Endothelial cell of umbilical vein (primary cell): ENCODE data around the gene SYCP1. TPM values are rescaled to one million over a fixed set of nuclear protein-coding genes. Genes with fewer than 3 reads are reported as not detected.

Experiments
- BruUV-seq: library from RNA; stranded (reverse); fragments of 400-500 nt; replicated peaks from 2 replicates; lab custom pipeline; 2021; lab: Mats Ljungman, UMichigan
- CTCF ChIA-PET: fragments of 300-600, 350-600 bp; sonication (Branson Sonifier 250); formaldehyde crosslinking; loops from one replicate; lab custom pipeline; 2021; ENCODE audit warnings: antibody characterized with exemption, inconsistent platforms; lab: Charles Lee
- POLR2A ChIA-PET: fragments of 300-600, 350-600 bp; sonication (Branson Sonifier 250); formaldehyde crosslinking; loops from one replicate; lab custom pipeline; 2021; ENCODE audit warnings: antibody characterized with exemption, inconsistent platforms; lab: Charles Lee
- DNase-seq: peaks from one replicate; pipeline ENCODE4 v3.0.0-alpha.2; 2011; ENCODE audit warnings: low read depth, low spot score
- FAIRE-seq: peaks from 2 replicates; lab custom pipeline; 2011; peaks lifted over from hg19 to GRCh38; lab: Jason Lieb, UNC
- H2AFZ ChIP-seq: 2 replicates; pipeline ENCODE4 v1.6.0; 2012; ENCODE audit warnings: low read depth, low read length, control low read depth, inconsistent platforms
- H3K27ac ChIP-seq: 2 replicates; pipeline ENCODE4 v1.5.1; 2011; ENCODE audit warnings: low read depth, mild to moderate bottlenecking, control low read depth, low read length, moderate library complexity; ENCODE audit not compliant: insufficient read depth
- H3K27me3 ChIP-seq, 2 experiments: 2 replicates each; pipeline versions ENCODE4 v1.6.0 to v1.6.1; 2011; ENCODE audit warnings: low read length in 2 of 2, mixed read lengths in 1 of 2; ENCODE audit not compliant: control insufficient read depth in 2 of 2, insufficient read depth in 2 of 2
- H3K36me3 ChIP-seq, 2 experiments: 2 replicates in 1 of 2; 3 replicates in 1 of 2; pipeline ENCODE4 v1.5.1; 2011; ENCODE audit warnings: low read length in 2 of 2, mild to moderate bottlenecking in 1 of 2, moderate library complexity in 1 of 2; ENCODE audit not compliant: control insufficient read depth in 2 of 2, insufficient read depth in 2 of 2; ENCODE audit errors: extremely low read depth in 1 of 2
- H3K4me1 ChIP-seq: 3 replicates; pipeline ENCODE4 v1.5.1; 2011; ENCODE audit warnings: mild to moderate bottlenecking, low read length; ENCODE audit not compliant: control insufficient read depth, insufficient read depth; ENCODE audit errors: extremely low read depth
- H3K4me2 ChIP-seq: 2 replicates; pipeline ENCODE4 v1.6.1; 2011; ENCODE audit warnings: low read length, control low read depth, mixed read lengths; ENCODE audit not compliant: insufficient read depth
- H3K4me3 ChIP-seq, 3 experiments: fragments of 200-600 bp in 1 of 3; sonication (generic), shearing (Covaris generic) in 1 of 3; replicated peaks in 1 of 3; 2 replicates each; pipeline ENCODE4 v1.5.1; 2011 to 2016; ENCODE audit warnings: control low read depth in 3 of 3, low read length in 3 of 3, mild to moderate bottlenecking in 2 of 3, inconsistent platforms in 1 of 3, low read depth in 1 of 3, moderate library complexity in 1 of 3; ENCODE audit not compliant: insufficient read depth in 1 of 3
- H3K79me2 ChIP-seq: 2 replicates; pipeline ENCODE4 v1.6.0; 2012; ENCODE audit warnings: low read length, inconsistent platforms; ENCODE audit not compliant: control insufficient read depth, insufficient read depth
- H3K9ac ChIP-seq: replicated peaks from 2 replicates; pipeline ENCODE3; 2011; ENCODE audit warnings: low read length, control low read depth; ENCODE audit not compliant: insufficient read depth; ENCODE audit errors: extremely low read depth
- H3K9me1 ChIP-seq: replicated peaks from 3 replicates; pipeline ENCODE4 v1.6.0; 2011; ENCODE audit warnings: mild to moderate bottlenecking, low read length; ENCODE audit not compliant: control insufficient read depth, insufficient read depth; ENCODE audit errors: extremely low read depth
- H3K9me3 ChIP-seq: replicated peaks from 2 replicates; pipeline ENCODE4 v1.5.1; 2012; ENCODE audit warnings: low read length, inconsistent platforms; ENCODE audit not compliant: control insufficient read depth, insufficient read depth
- H4K20me1 ChIP-seq: replicated peaks from 2 replicates; pipeline ENCODE3; 2011; ENCODE audit warnings: mild to moderate bottlenecking, low read length; ENCODE audit not compliant: control insufficient read depth, insufficient read depth; ENCODE audit errors: extremely low read depth
- EZH2 ChIP-seq: IDR thresholded peaks from 2 replicates; pipeline ENCODE4 v1.6.1; 2012; ENCODE audit warnings: borderline replicate concordance, low read depth, mild to moderate bottlenecking, moderate library complexity, low read length, inconsistent platforms; ENCODE audit not compliant: severe bottlenecking
- FOS ChIP-seq: IDR thresholded peaks from 2 replicates; pipeline ENCODE4 v1.6.1; 2011; ENCODE audit warnings: mild to moderate bottlenecking, low read length, moderate library complexity, borderline replicate concordance; ENCODE audit not compliant: insufficient read depth
- GATA2 ChIP-seq: IDR thresholded peaks from 2 replicates; pipeline ENCODE4 v1.7.0; 2011; ENCODE audit warnings: low read depth, mild to moderate bottlenecking, moderate library complexity, mixed read lengths, low read length; ENCODE audit not compliant: insufficient read length, insufficient read depth
- JUN ChIP-seq: IDR thresholded peaks from 2 replicates; pipeline ENCODE4 v1.6.1; 2011; ENCODE audit warnings: borderline replicate concordance, low read depth; ENCODE audit not compliant: insufficient read length, insufficient read depth
- MYC ChIP-seq: IDR thresholded peaks from one replicate; pipeline ENCODE4 v1.6.1; 2011; ENCODE audit warnings: mild to moderate bottlenecking, low read depth, low read length
- POLR2A ChIP-seq: IDR thresholded peaks from 2 replicates; pipeline ENCODE4 v1.6.1; 2012; ENCODE audit warnings: low read depth, mild to moderate bottlenecking, control low read depth, low read length
- POLR2AphosphoS5 ChIP-seq: IDR thresholded peaks from 2 replicates; pipeline ENCODE4 v1.6.1; 2012; ENCODE audit warnings: low read depth, mild to moderate bottlenecking, control low read depth, low read length, moderate library complexity; ENCODE audit not compliant: insufficient read depth
- dilution Hi-C: fragments of 300-500 bp; cut with MboI; formaldehyde crosslinking; loops from one replicate; pipeline ENCODE4 v1.15.0; 2019; ENCODE audit warnings: low sequenced_read_pairs; ENCODE audit not compliant: extremely low pct_ligation_motif_present
- intact Hi-C: fragments of 100-400 bp; cut with micrococcal nuclease; formaldehyde crosslinking; loops from one replicate; pipeline ENCODE4 v1.10.0; 2022
- polyA plus RNA-seq, 4 experiments: library from polyadenylated mRNA; depleted of rRNA in 3 of 4; stranded (reverse) in 3 of 4; unstranded in 1 of 4; fragments of >200 nt; gene quantifications; 2 replicates each; pipeline versions ENCODE4 v1.2.1 to v1.2.3, GENCODE V29; 2011 to 2012; ENCODE audit warnings: missing spikeins in 1 of 4
- total RNA-seq: library from RNA; stranded (reverse); gene quantifications from 2 replicates; pipeline ENCODE4 v1.2.3, GENCODE V29; 2021
- TF ChIP-seq, protein P1 (sequence below): IDR thresholded peaks from 2 replicates; pipeline ENCODE4 v1.6.1; 2011; ENCODE audit not compliant: insufficient read depth, insufficient read length
- TF ChIP-seq, protein P2 (sequence below), 2 donors: IDR thresholded peaks; 1 replicate in 1 of 2; 2 replicates in 1 of 2; pipeline ENCODE4 v1.5.1; 2011; ENCODE audit warnings: low read length in 2 of 2, mild to moderate bottlenecking in 2 of 2, moderate library complexity in 2 of 2, control low read depth in 1 of 2, inconsistent platforms in 1 of 2, low read depth in 1 of 2; ENCODE audit not compliant: insufficient read depth in 1 of 2; ENCODE audit errors: extremely low read depth in 1 of 2

Gene SYCP1
- total and polyA plus RNA-seq, 2 donors (not counting 3 experiments of a cell fraction or from before 2014, with no cell fraction given): not detected

DNA sequence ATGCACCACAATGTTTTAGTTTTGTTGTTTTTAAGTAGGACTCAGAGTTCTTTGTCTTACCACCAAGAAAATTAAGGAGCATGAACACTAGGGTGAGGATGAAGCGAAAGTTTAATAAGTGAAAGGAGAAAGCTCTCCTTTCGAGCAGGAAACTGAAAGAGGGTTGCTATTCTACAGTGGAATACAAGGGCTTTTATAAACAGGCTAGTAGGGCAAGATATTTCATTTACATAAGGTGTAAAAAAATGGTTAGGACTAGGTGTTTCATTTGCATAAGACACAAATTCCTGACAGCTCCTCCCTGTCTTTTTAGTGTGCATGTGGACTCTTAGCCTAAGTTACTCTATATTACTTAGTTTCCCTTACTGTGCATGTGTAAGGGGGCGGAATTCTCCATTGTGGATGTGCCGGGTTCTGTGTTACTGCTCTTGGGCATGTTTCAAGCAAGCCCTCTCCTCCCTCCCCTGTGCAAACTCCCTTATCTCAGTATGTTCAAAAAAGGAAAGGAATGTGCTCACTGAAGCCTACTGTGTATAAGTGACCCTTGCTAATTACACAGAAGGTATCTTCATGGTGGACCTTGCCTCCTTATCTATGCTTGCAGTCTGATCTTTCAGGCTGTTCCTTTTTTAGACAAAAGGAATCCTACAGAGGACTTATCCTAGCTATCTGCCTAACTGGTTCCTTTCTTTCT is 182.3 kb downstream of the SYCP1 start:
- Histone ChIP-seq H2AFZ (no peak overlapping the region), H3K79me2 (no peaks in the 10 kb centered on the region), H3K36me3 (no peaks in the 10 kb centered on the region), H3K9ac (no peak overlapping the region), H3K9me1 (no peaks in the 10 kb centered on the region), H3K27me3 (peaks cover 4 to 10% of the 10 kb centered on the region in 2 experiments), H3K4me2 (no peak overlapping the region), H4K20me1 (no peaks in the 10 kb centered on the region), H3K9me3 (no peaks in the 10 kb centered on the region), H3K4me1 (no peaks in the 10 kb centered on the region), H3K4me3 (no peak overlapping the region), H3K27ac (no peak overlapping the region)
- FAIRE-seq (no peak), DNase-seq (no peak)
- CTCF ChIA-PET: interaction anchor here (0.9 to 1.8 kb wide), 2 partner anchors 16 to 29 kb away, joined by 3 to 7 read pairs; no protein-coding TSS in a partner anchor
- dilution Hi-C loops (no loop called here), intact Hi-C loops (no loop called here)
- POLR2A ChIA-PET: no interaction called here
- no TSS peak for BruUV-seq
- TF ChIP-seq GATA2 (no peak), POLR2A (no peak), EZH2 (no peak), POLR2AphosphoS5 (no peak), FOS (no peak), MYC (no peak), JUN (no peak)
- TF ChIP-seq, protein P1, sequence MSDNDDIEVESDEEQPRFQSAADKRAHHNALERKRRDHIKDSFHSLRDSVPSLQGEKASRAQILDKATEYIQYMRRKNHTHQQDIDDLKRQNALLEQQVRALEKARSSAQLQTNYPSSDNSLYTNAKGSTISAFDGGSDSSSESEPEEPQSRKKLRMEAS: no peak
- TF ChIP-seq, protein P2, sequence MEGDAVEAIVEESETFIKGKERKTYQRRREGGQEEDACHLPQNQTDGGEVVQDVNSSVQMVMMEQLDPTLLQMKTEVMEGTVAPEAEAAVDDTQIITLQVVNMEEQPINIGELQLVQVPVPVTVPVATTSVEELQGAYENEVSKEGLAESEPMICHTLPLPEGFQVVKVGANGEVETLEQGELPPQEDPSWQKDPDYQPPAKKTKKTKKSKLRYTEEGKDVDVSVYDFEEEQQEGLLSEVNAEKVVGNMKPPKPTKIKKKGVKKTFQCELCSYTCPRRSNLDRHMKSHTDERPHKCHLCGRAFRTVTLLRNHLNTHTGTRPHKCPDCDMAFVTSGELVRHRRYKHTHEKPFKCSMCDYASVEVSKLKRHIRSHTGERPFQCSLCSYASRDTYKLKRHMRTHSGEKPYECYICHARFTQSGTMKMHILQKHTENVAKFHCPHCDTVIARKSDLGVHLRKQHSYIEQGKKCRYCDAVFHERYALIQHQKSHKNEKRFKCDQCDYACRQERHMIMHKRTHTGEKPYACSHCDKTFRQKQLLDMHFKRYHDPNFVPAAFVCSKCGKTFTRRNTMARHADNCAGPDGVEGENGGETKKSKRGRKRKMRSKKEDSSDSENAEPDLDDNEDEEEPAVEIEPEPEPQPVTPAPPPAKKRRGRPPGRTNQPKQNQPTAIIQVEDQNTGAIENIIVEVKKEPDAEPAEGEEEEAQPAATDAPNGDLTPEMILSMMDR (IDR thresholded peaks at IDR 0.05; ENCODE audit: extremely low read depth in 1 of 2, insufficient read depth in 1 of 2, low read depth in 1 of 2, low read length in 2 of 2): no peak
